Activated naive CD4-positive, alpha-beta T cell treated with Interleukin-2 at 50 U/mL for 16 hours (primary cell): ENCODE results near the gene SAPCD1.
"Not testable (repeated sequence)": the region's sequence is repeated elsewhere in the genome, so short reads cannot be mapped to it uniquely, and the experiment has no call there.

ENCODE experiments used
- DNase-seq: peaks from one replicate; pipeline ENCODE4 v3.0.0-alpha.2; 2020

Gene SAPCD1

GRCh38 chr6:31806470-31807272, 44.2 kb downstream of the SAPCD1 start, which contains the start of gene LSM2:
Gene LSM2, minus strand, starts transcription at chr6:31806966. Its CDS starts 209 bp downstream, at chr6:31806757.
- peak; percentile 96 for DNase-seq

GRCh38 chr6:31808599-31808998, 46.1 kb downstream of the SAPCD1 start:
- not testable (repeated sequence) for DNase-seq

- no peak for DNase-seq
These were observed 49.2 kb downstream of the SAPCD1 start for GRCh38 chr6:31811645-31812044.

GRCh38 chr6:31813465-31813849, 51.0 kb downstream of the SAPCD1 start:
- no peak for DNase-seq
